MM.1S (cell line): ENCODE measurements around the gene PHETA1.

Experiments
- EZH2phosphoT487 ChIP-seq: fragments of 300-600 bp; sonication (generic); IDR thresholded peaks from 2 replicates; pipeline ENCODE4 v1.6.1; 2018; ENCODE audit warnings: antibody characterized with exemption, low read length
- TF ChIP-seq, protein P1 (sequence below): fragments of 300-600 bp; sonication (generic); IDR thresholded peaks from 2 replicates; pipeline ENCODE4 v1.5.1; 2016; ENCODE audit warnings: antibody characterized with exemption, low read length, mixed read lengths

DNA sequence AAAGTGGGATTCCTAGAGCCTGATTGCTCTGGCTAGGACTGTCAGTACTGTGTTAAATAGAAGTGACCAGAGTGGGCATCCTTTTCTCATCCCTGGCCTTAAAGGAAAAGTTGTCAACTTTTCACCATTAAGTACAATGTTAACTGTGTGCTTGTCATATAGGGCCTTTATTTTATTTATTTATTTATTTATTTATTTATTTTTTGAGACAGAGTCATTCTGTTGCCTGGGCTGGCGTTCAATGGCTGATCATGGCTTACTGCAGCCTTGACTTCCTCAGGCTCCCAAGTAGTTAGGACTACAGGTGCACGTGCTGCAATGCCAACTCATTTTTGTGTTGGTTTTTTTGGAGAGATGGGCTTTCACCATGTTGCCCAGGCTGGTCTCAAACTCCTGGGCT, 48.4 kb upstream of the PHETA1 start:
- TF ChIP-seq, protein P1, sequence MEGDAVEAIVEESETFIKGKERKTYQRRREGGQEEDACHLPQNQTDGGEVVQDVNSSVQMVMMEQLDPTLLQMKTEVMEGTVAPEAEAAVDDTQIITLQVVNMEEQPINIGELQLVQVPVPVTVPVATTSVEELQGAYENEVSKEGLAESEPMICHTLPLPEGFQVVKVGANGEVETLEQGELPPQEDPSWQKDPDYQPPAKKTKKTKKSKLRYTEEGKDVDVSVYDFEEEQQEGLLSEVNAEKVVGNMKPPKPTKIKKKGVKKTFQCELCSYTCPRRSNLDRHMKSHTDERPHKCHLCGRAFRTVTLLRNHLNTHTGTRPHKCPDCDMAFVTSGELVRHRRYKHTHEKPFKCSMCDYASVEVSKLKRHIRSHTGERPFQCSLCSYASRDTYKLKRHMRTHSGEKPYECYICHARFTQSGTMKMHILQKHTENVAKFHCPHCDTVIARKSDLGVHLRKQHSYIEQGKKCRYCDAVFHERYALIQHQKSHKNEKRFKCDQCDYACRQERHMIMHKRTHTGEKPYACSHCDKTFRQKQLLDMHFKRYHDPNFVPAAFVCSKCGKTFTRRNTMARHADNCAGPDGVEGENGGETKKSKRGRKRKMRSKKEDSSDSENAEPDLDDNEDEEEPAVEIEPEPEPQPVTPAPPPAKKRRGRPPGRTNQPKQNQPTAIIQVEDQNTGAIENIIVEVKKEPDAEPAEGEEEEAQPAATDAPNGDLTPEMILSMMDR = no peak
- no peak for TF ChIP-seq EZH2phosphoT487
